ENCODE data around the gene TPM1. TPM values are rescaled to one million over a fixed set of nuclear protein-coding genes. Genes with fewer than 3 reads are reported as not detected.

Gene TPM1
- total RNA-seq, 4 donors from 2014 or later: 181 to 611 (median 293) TPM

GRCh38 chr15:63086271-63086670, 43.7 kb downstream of the TPM1 start:
- no peak for TF ChIP-seq CTCF (IDR thresholded peaks at IDR 0.05; ENCODE audit: low read depth)

GRCh38 chr15:63086947-63087346, 44.4 kb downstream of the TPM1 start:
- no peak for TF ChIP-seq CTCF (IDR thresholded peaks at IDR 0.05; ENCODE audit: low read depth)

- TF ChIP-seq CTCF (IDR thresholded peaks at IDR 0.05; ENCODE audit: low read depth): no peak
Observed at GRCh38 chr15:63088533-63089245, 46.1 kb downstream of the TPM1 start.

GRCh38 chr15:63089260-63090043, 46.9 kb downstream of the TPM1 start:
- TF ChIP-seq CTCF (IDR thresholded peaks at IDR 0.05; ENCODE audit: low read depth): no peak

- no peak for TF ChIP-seq CTCF (IDR thresholded peaks at IDR 0.05; ENCODE audit: low read depth)
Observed at GRCh38 chr15:63090472-63090871, 47.9 kb downstream of the TPM1 start.

- TF ChIP-seq CTCF (IDR thresholded peaks at IDR 0.05; ENCODE audit: low read depth): no peak
Observed at GRCh38 chr15:63090887-63091286, 48.3 kb downstream of the TPM1 start.

GRCh38 chr15:63091679-63092446, 49.3 kb downstream of the TPM1 start:
- no peak for TF ChIP-seq CTCF (IDR thresholded peaks at IDR 0.05; ENCODE audit: low read depth)
